Stimulated activated CD4-positive, alpha-beta T cell treated with anti-CD3 and anti-CD28 coated beads, Interleukin-4, amount 100 ng/mL, for 48 hours (primary cell): Measurements from ENCODE around the gene SPACA7.

Source experiments
- DNase-seq, 2 donors: peaks; one replicate each; pipeline ENCODE4 v3.0.0-alpha.2; 2020; ENCODE audit warnings: low read depth in 2 of 2

The SPACA7 gene

DNA sequence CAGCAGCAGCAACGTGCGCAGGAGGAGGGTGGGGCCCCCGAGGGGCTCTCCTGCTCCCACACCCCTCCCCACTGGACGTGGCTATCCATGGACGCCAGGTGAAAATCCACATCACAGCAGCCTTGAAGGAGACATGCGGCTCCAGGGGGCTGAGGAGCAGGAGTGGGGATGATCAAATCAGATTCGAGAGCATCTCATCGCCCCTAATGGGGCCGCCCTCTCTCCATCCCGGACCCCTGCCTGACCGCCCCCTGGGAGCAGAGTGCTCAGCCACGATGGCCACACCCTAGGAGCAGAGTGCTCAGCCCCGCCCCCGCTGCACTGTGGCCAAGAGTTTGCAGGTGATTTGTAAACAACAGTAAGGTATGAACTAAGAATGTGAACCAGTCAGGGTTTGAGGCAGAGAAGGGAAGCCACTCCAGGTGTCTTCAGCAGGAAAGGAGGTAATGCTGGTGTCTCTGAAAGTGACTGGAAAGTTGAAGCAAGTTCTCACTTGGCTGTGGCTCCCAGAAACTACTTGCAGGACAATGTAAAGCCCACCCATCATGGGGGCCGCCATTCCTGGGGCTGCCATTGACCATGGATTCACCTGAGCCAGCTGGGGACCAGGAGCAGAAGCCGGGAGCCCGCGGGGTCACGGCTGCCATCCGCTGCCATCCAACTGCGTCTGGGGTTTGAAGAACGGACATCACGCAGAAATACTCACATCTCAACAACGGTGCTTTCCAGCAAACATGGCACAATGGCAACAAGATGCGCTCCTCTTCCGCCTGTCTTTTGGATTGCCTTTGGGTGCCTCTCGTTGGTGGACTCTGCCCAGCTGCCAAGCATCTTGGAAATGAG is 71.8 kb downstream of the SPACA7 start:
- no peak for DNase-seq

- DNase-seq: no peak
These were observed 72.7 kb downstream of the SPACA7 start for GRCh38 chr13:112448621-112449544.

DNA sequence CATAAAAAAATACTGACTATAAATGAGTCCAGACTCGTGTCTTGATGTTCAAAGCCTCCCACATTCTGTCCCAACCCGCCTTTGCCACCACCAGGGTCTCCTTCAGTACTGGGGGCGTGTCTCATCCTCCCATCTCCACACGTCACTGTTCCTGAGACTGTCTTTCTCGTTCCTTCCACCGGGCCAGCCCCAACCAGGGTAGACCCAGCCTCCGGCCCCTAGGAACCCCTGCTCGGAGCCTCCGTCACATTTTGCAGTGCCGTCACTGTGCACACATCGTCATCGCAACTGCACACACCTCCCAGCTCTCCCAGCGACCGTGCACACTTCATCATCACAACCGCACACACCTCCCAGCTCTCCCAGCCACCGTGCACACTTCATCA is 73.4 kb downstream of the SPACA7 start:
- DNase-seq: no peak

- DNase-seq: no peak
These were observed 74.2 kb downstream of the SPACA7 start for GRCh38 chr13:112450118-112450903.

GRCh38 chr13:112450904-112451240 is 74.7 kb downstream of the SPACA7 start:
- no peak for DNase-seq

GRCh38 chr13:112451512-112452379 is 75.6 kb downstream of the SPACA7 start:
- DNase-seq: no peak

DNA sequence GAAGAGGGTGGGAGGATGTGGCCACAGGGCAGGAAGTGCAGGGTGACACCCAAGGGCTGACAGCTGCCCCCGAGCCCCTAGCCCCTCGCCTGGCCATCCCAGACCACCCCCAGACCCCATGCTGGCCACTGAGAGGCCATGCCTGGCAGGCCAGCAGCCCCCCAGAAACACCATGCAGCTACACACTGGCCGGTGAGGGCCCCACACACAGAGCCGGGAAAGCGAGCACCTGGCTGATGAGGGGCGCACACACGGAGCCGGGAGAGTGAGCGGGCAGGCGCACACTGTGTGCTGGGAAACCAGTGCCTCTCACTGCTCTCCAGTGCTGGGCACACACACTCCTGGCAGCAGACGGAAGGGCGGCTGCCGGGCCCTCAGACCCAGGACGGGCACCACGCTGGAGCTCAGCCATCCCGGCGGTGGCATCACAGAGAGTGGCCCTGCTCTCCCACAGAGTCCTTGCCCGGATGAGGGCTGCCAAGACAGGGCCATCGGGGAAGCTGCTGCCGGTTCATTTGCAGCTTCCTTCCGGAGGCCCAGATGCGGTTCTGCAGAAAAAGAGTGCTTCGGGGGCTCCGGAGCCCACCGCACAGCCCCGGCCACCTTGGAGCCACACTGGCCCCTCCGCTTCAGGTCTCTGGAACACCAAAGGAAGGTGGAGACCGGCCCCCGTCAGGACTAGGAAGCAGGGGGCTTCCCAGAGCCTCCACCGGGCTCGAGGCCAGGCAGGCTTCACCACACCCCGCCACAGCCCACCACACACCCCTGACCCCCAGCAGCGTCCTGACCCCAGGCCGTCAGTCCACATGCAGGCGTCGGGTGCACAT is 76.4 kb downstream of the SPACA7 start:
- no peak for DNase-seq

GRCh38 chr13:112453207-112453829 is 77.2 kb downstream of the SPACA7 start:
- DNase-seq: no peak

DNA sequence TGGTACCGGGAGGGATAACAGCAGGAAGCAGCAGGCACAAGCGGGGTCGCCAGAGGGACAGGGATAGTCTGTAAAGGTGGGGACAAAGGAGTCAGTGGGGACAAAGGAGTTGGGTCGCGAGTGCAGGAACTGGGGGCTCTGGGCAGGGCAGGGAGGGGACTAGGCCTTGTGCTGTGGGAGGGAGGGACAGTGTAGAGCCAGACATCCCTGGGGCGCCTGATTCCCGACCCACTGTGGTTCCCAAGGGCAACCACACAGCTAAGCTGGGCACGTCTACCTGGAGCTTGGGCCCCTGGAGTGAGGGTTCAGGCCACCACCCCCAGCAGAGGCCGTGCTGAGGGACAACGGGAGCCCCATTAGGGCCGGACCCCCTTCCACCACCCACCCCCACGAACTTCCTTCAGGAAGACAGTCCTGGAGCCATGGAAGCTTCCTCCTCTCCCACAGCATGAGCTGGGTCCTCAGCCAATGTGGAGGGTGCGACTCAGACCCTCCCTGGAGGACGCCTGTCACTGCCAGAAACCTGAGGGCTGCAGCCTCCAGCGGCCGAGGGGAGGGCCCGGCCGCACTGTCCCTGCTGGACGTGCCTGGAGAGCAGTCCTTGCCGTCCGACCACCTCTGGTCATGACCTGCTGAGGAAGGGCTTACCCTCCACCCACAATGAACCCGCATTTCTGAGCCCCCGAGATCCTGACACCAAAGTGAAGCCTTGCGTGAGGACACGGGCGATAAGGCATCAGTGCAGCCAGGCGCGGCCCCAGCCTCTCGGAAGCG is 77.9 kb downstream of the SPACA7 start:
- no peak for DNase-seq

GRCh38 chr13:112454648-112455334 is 78.6 kb downstream of the SPACA7 start:
- DNase-seq: no peak

- no peak for DNase-seq
These were observed 79.4 kb downstream of the SPACA7 start for GRCh38 chr13:112455476-112456059.

GRCh38 chr13:112456138-112457056 is 80.2 kb downstream of the SPACA7 start:
- DNase-seq: no peak

DNA sequence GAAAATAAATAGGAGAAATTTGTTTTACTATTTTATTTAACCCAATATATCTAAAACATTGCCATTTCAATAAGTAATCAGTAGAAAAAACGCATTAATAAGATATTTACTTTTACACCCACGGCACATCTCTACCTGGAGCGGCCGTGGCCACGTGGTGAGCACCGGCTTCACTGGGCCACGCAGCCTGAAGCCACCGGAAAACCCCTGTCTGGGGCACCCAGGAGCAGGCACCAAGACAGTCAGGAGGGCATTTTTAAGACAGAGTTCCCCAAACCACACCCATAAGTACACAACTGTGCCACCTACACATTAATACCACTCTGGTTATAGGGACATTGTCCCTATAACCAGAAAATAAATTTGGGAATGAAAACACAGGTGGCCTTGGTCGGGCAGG is 80.9 kb downstream of the SPACA7 start:
- DNase-seq: no peak

DNA sequence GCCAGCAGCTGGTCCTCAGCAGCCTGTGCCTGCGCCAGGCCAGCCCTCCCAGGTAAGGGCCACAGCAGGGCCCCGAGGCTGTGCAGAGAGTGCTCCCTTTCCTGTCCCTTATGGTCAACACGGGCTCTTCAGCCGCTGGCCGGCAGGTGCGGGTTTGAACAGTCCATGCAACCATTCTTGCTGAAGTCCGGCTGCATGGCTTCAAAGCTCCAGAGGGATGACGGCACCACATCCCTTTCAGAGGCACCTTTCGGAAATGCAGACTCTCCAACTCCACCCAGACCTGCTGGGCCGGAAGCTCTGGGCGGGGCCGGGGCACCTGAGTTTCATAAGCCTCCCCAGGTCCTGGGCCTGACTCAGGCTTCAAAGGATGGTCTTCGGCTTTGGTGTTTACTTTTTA is 81.3 kb downstream of the SPACA7 start:
- DNase-seq: no peak

GRCh38 chr13:112462408-112462807 is 86.3 kb downstream of the SPACA7 start:
- no peak for DNase-seq

DNA sequence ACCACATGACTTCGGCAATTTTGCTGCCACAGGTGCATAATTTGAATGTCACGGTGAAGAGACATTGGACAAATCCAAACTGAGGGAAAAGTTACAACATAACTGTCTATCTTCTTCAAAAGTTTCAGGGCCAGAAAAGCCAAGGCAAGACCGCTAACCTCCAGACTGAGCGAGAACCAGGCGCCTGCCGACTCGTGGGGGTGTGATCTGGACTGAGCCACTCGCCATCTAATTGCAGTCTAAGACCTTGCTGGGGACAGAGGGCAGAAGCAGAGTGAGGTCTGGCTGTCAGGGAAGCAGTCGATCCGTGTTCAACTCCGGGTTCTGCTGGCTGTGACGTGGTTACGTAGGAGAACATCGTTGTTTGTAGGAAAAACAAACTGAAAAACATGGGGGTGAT is 88.6 kb downstream of the SPACA7 start:
- no peak for DNase-seq
